CD4-positive, alpha-beta T cell treated with Interferon alpha-2 for 1 hour (primary cell): ENCODE results near the gene ANO1.

Source experiments
- DNase-seq, 2 donors: peaks; one replicate each; pipeline ENCODE4 v3.0.0-alpha.2; 2020 to 2022

ANO1 gene

DNA sequence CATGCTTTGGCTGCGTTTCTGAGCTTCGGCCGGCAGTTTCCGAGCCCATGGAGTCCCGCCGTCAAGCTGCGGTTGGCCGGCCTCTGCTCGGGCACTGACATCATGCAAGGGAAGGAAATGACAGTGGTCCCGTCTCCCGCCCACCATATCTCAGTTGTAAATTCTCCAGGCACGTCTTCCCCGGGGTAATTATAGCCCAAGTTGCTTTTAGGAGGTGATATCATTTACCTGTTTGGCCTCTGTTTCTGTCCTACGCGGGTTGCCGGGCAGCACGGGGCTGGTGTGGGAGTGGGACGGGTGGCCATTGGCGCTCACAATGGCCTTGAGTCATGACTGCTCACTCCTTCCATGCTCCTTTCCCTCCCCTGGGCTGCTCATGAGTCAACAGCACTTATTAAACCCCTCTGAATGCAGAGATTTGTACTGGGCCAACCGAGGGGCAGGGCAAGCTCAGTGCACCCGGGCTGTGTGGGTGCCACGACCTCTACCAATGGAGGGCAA, 4.2 kb upstream of the ANO1 start:
- no peak for DNase-seq

GRCh38 chr11:70074746-70075145, 3.4 kb upstream of the ANO1 start:
- no peak for DNase-seq

- no peak for DNase-seq
Measured at GRCh38 chr11:70075836-70076235, 2.3 kb upstream of the ANO1 start.

DNA sequence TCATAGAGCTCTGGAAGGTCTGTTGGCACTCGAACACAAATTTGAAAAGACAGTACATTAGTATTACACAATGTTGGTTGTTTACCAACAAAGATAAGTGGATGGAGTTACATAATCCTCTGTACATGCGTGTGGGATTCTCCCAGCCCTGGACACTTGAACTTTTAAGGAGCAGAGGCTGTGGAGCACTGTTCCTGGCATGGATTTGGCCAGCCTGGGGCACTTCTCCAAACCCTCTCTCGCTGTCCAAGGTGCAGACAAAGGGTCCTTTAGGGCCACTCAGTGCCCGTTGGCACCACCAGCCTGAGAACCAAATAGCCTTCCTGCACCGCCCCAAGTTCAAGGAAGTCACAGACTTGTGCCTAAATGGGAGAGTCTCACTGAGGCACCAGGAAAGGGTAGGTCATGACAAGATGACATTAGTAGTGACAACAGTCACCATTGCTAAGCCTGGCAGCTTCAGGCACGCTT, 1.6 kb upstream of the ANO1 start:
- DNase-seq, result no peak

DNA sequence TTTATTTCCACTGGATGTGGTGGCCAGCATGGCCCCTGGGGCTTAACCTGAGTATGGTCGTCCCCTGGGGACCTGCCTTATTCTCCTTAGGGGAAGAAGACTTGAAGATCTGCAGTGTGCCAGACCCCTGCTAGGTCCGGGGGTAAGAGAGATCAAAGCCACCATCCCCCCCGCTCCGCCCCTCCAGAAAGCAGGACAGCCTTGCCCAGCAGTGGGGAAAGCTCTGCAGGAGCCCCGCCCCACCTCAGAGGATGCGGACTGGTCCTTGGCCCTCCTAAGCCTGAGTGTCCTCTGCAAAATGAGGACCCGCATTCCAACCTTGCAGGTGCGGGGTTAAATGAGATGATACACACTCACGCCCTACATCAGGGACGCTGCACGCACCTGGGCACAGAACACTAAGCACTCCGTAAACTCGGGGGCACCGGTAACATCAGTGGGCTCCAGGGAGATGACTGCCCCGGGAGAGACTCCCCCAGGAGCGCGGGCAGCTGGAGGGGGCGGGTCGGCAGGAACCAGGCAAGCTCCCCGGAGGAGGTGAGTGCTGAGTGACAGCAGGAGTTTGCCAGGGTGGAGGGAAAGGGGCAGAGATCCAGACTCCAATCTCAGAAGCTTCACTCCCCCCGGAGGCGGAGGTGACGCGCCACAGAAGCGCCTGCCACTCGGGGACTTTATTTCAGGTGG, 564 bp upstream of the ANO1 start:
- no peak for DNase-seq

DNA sequence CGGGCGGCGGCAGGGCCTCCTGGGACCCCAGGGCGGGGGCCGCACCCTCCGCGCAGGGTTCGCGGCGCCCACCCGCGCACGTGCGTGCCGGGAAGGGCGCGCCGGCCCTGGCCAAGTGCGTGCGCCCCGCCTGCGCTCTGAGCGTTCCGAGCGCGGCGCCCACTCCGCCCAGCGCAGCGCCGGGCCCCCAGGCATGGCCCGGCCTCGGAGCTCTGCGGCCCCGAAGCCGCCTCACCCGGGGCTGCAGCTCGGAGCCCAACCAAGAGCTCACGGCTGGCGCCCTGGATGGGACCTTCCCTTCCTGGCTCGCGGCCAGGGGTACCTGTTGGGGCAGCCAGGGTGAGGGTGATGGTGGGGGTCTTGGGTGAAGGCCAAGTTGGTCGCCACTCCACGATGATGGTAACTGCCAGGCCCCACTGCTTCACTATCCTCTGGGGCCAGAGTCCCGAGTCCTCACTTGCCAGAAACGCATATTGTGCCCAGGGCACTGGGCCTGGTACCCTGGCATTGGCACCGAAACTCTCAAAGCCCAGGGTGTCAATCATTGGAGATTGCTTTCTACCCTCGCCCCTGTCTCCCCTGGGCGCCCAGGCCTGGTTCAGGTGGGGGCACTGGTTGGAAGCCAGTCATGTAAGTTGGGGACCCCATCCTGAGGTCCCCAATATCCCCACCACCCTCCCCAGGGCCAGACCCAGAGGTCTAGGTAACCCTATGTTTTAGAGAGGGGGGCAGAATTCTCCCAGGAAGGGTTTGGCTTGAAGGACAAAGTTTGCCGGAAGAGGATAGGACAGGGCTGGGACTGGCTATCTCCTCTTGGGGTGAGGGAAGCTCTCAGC, 882 bp downstream of the ANO1 start:
- DNase-seq, result no peak

GRCh38 chr11:70079691-70080090, 1.6 kb downstream of the ANO1 start:
- no peak for DNase-seq

DNA sequence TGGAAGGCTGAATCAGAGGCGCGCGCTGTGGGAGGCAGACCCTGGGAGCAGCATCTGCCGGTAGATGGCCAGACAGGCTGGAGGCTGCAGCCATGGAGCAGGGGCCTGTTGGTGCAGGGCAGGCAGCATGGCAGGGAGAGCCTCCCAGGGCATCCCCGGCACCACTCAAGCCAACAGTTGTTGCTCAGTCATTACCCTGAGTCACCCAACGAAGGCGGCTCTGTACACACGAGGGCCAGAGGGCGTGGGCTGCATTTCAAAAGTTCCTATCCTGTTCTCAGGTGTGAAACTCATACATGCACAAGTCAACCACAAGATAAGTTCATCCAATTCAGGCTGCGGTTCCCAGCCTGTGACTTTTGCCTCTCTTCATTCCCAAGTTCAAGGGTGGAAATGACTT, 2.6 kb downstream of the ANO1 start:
- no peak for DNase-seq

DNA sequence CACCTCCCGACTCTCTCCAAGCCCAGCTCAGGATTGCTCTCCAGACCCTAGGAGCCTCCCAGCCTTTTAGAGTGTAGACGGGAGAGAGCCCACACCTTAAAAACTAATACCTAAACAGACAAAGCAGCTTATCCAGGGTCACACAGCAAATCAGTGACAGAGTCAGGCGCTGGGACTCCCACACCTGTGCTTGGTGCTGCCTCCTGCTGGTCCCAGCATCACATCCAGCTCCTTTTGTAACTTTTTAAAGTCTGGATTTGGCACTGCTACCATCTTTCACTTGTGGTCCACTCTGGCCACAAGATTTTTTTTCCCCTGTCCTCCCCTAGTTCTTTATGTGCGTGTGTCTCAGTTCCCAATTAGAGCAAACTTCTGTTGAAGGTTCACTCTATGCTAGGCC, 4.7 kb downstream of the ANO1 start:
- no peak for DNase-seq

DNA sequence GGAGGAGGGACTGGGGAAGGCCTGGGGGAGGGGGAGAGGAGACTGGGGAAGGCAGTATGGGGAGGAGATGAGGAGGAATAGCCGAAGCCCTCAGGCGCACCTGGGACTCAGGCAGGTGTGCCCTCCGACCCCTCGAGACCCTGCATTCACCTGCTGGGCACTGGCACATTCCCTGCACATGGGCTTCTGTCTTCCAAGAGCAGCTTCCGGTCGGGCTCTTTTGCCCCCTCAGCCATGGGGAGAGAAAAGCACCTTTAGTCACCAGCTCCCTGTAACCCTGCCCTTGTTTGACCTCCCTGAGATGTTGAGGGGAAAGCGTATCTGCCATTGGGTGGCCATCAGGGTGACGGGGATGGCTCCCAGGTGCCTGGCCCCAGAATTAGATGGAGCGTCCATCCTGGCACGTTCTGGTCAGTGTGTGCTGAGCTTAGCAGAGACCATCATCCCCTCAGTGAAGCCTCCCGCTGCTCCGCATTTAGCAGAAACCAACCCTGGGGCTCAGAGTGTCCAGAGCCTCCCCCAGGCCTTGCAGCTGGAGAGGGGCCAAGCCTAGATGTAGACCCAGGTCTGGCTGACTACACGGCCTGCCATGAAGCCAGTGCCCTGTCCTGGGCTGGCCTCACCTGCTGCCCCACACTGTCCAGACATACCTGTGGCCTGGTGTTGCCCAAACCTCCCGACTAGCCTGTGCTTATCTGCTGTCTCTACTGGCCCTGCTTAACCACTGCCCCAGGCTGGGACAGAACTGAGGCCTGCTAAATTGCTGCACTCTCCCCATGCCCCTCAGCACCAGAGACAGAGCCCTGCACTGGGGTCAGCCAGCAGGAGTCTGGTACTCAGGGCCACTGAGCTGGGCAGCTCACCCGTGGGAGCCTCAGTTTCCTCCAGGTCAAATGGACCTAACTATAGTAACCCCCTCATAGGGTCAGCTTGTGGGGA, 6.2 kb downstream of the ANO1 start:
- no peak for DNase-seq

GRCh38 chr11:70085815-70086769, 8.0 kb downstream of the ANO1 start:
- no peak for DNase-seq

DNA sequence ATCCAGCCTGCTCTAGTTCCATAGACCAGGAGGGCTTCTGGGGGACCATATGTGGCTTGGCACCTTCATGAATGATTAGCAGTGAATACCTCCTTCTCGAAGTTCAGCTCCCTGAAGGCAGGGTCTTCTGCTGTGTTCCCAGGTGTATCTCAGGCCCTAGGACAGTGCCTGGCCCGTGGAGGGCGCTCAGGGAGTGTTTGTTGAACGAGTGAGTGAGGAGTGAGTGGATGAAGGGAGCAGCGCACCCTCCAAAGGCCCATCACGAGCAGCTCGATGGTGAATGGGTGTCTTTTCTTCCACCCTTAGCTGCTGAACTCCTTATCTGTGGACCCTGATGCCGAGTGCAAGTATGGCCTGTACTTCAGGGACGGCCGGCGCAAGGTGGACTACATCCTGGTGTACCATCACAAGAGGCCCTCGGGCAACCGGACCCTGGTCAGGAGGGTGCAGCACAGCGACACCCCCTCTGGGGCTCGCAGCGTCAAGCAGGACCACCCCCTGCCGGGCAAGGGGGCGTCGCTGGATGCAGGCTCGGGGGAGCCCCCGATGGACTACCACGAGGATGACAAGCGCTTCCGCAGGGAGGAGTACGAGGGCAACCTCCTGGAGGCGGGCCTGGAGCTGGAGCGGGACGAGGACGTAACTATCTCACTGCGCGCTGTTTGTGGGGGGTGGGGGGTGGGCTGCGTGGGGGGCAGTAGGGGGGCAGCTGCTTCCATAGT, 9.5 kb downstream of the ANO1 start:
- no peak for DNase-seq

DNA sequence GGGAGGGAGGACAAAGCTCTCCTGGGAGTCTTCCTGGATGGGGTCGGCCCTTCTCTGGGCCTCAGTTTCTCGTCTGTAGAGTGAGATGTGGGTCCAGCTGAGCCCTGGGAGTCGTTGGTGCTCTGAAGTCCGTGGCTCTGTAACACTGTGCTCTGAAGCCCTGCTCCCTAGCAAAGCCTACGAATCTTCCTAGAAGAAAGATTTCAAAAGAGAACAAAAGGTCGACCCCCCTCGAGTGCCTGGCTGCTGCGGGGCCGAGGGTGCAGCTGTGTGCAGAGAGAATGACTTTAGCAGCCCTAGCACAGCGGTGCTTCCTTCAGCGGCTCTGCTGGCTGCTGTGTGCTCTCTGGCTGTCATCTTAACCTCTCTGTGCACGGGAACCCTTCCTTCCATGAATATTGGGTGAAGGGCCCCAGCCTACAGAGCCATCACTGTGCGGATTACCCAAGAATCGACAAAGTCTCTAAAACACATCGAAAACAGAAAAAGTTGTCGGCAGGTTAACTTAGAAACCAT, 10.7 kb downstream of the ANO1 start:
- no peak for DNase-seq

GRCh38 chr11:70089631-70090030, 11.5 kb downstream of the ANO1 start:
- no peak for DNase-seq

DNA sequence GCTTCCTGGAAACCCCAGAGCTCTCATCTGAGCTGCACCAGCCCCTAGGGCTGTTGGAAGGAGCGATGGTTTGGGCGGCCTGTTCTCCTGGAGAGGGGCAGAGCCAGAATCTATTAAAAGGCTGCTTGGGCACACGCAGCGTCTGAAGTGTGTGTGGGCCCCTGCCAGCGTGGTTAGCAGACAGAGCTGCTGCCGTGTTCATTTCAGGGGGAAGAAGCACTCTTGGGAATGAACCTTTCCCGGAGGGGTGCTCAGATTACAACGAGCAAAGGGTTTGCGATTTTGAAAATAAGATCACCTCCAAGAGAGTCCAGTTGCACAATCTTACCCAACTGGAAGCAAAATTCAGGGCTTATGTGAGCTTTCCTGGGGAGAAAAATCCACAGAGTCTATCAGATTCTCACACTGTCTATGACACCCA, 12.9 kb downstream of the ANO1 start:
- DNase-seq, result no peak

DNA sequence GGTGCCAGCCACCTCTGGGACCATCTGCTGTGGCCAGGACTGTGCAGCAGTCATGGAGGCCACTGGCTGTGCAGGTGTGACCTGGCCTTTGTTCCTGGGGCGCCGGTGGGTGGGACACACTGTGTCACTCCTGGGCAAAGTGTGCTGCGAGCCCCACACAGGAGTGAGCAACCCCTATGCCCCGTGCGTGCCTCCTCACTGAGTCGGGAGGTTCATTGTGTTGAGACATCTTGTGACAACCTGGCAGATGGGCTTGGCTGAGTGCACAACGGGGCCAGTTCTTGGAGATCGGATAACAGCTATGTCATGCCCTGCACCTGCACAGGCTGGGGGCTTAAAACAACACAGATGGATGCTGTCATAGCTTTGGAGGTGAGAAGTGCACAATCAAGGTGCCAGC, 13.5 kb downstream of the ANO1 start:
- DNase-seq, result no peak

DNA sequence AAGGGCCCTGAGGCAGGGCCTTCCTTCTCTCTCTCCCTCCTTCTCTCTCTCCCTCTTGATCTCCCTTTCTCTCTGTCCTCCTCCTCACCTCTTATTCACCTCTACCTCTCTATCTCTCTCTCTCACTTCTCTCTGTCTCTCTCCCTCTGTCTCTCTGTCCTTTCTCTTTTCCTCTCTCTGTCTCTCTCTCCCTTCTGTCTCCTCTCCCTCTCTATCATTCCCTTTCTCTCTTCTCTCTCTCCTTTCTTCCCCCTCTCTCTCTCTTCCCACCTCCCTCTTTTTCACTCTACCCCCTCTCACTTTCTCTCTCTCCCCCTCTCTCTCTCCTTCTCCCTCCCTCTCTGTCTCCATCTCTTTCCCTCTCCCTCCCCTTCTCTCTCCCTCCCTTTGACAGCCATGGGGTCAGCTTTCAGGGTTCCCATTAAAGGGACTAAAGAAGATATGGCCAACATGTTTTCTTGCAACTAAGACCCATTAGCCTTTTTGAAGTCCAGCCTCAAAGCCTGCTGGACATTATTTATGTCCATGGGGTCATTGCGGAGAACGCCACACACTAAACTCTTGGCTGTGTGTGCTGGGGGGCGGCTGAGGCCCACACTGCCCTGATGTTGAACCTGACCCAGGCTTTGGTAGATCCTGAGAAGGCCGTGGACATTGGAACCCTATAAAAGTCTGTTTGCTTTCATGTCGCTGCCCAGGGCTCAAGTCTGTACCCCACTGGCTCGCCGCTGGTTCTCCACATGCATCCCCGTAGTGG, 15.0 kb downstream of the ANO1 start:
- no peak for DNase-seq

DNA sequence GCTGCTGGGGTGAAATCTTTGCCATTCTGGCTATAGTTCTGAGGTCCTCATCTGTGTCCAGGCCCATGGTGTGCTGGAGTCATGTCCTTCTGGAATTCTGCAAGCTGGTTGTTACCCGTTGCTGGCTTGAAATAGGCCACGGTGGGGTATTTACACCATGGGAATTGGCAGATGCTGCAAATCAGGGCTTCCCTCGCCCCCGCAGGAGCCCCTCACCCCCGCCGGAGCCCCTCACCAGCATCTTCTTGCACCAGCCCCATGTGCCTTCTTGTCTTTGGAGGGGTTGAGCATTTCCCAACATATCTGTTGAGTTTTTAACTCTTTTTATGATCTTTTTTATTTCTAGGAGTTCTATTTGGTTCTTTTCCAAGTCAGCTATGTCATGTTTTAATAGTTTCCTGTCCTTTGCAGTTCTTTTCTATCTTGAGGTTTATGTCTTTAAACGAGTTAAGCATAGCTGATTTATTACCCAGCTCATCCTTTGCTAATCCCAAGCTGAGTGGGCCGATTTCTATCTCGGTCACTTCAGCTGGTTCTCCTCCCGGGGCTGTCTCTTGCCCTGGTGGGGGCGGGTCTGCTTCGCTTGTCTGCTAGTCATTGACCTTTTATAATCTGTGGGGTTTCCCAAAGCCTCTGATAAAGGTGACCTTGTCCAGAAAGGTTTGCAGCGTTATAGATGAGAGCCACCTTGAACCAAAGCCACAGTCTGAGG, 17.6 kb downstream of the ANO1 start:
- no peak for DNase-seq

DNA sequence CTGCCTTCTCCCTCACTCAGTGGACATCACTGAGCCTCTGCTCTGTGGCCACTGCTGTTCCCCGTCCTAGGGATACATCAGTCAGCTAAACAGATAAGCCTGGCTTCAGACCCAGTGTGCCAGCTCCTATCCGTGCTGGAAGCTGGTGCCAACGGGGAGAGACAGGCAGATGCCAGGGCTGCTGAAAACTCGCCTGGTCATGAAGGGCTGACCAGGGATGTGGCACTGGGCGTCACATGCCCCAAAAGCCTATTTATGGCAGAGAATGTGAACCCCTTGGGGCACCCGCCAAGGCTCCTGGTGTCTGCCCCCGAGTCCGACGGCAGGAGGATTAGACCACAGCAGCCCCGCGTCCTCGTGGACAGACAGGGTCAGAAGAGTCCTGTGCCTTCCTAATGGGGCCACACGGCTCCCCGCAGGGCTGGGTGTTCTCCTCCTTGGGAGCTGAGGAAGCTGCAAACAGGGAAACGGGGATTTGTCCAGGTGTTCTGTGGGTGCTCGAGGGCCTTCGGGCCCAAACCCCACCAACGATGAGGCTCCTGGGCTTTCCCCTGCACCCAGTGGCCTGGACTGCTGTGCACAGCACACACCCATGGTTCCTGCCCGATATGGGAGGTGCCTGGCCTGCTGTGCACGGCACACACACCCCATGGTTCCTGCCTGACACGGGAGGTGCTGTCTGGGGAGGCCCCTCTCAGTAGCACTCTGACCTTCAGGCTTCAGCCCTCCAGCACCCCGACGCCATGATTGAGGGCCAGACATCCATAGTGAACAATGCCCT, 19.9 kb downstream of the ANO1 start:
- no peak for DNase-seq
